IMR-90 (cell line): ENCODE results near the gene RALGAPA1. TPM values are rescaled to one million over a fixed set of nuclear protein-coding genes. Genes with fewer than 3 reads are reported as not detected.

Experiments
- ATAC-seq: fragments of 200-7000 bp; cut with Tn5 transposase; 2 replicates; pipeline ENCODE4 v1.9.1; 2020; ENCODE audit warnings: low read depth, mild to moderate bottlenecking, moderate library complexity
- BruUV-seq: library from RNA; stranded (reverse); fragments of 400-500 nt; replicated peaks from 2 replicates; lab custom pipeline; 2021; lab: Mats Ljungman, UMichigan
- CTCF ChIA-PET: fragments of 300-600 bp; formaldehyde crosslinking; extraction: SDS; loops from one replicate; lab custom pipeline; 2021; ENCODE audit warnings: antibody characterized with exemption; lab: Yijun Ruan, JAX
- POLR2A ChIA-PET: fragments of 300-600 bp; sonication (Branson Sonifier 250); formaldehyde crosslinking; loops from one replicate; lab custom pipeline; 2022; ENCODE audit warnings: antibody characterized with exemption; ENCODE audit not compliant: unreplicated experiment; lab: Charles Lee
- DNase-seq: peaks from one replicate; pipeline ENCODE4 v3.0.0; 2013
- H2AFZ ChIP-seq: replicated peaks from 2 replicates; pipeline ENCODE3; 2013; ENCODE audit warnings: low read length, mild to moderate bottlenecking; ENCODE audit not compliant: poor library complexity
- H2AK5ac ChIP-seq: 2 replicates; pipeline ENCODE4 v1.6.1; 2013; ENCODE audit warnings: low read depth, low read length, inconsistent platforms
- H2AK9ac ChIP-seq: replicated peaks from 2 replicates; pipeline ENCODE3; 2013; ENCODE audit warnings: mild to moderate bottlenecking, low read depth, low read length, moderate library complexity; ENCODE audit not compliant: poor library complexity
- H2BK120ac ChIP-seq: 2 replicates; pipeline ENCODE4 v1.6.1; 2013; ENCODE audit warnings: low read depth, low read length, inconsistent platforms
- H2BK15ac ChIP-seq: 3 replicates; pipeline ENCODE4 v1.6.1; 2013; ENCODE audit warnings: low read depth, low read length, inconsistent platforms
- H2BK20ac ChIP-seq: 2 replicates; pipeline ENCODE4 v1.6.1; 2013; ENCODE audit warnings: low read depth, mild to moderate bottlenecking, inconsistent platforms, low read length, moderate library complexity
- H2BK5ac ChIP-seq: 2 replicates; pipeline ENCODE4 v1.6.1; 2013; ENCODE audit warnings: mild to moderate bottlenecking, low read depth, low read length, inconsistent platforms; ENCODE audit not compliant: poor library complexity, severe bottlenecking
- H3K14ac ChIP-seq: replicated peaks from 2 replicates; pipeline ENCODE4 v1.6.1; 2013; ENCODE audit warnings: low read depth, low read length, inconsistent platforms
- H3K18ac ChIP-seq: 2 replicates; pipeline ENCODE4 v1.6.1; 2013; ENCODE audit warnings: low read depth, low read length, control low read depth
- H3K23ac ChIP-seq: 2 replicates; pipeline ENCODE4 v1.6.1; 2013; ENCODE audit warnings: low read depth, low read length, inconsistent platforms
- H3K27ac ChIP-seq: 2 replicates; pipeline ENCODE4 v1.5.1; 2013; ENCODE audit warnings: mild to moderate bottlenecking, control low read depth, low read length; ENCODE audit not compliant: insufficient read depth
- H3K27me3 ChIP-seq: 2 replicates; pipeline ENCODE4 v1.6.1; 2013; ENCODE audit warnings: low read length; ENCODE audit not compliant: control insufficient read depth, insufficient read depth
- H3K36me3 ChIP-seq: 2 replicates; pipeline ENCODE4 v1.6.1; 2013; ENCODE audit warnings: low read length, mixed read lengths; ENCODE audit not compliant: control insufficient read depth, insufficient read depth
- H3K4ac ChIP-seq: 2 replicates; pipeline ENCODE4 v1.6.1; 2013; ENCODE audit warnings: low read depth, low read length, inconsistent platforms
- H3K4me1 ChIP-seq: 2 replicates; pipeline ENCODE4 v1.6.1; 2013; ENCODE audit warnings: low read length, mixed read lengths; ENCODE audit not compliant: control insufficient read depth, insufficient read depth
- H3K4me2 ChIP-seq: 2 replicates; pipeline ENCODE4 v1.6.1; 2013; ENCODE audit warnings: low read depth, mild to moderate bottlenecking, control low read depth, low read length, moderate library complexity
- H3K4me3 ChIP-seq: 2 replicates; pipeline ENCODE4 v1.5.1; 2013; ENCODE audit warnings: low read depth, mild to moderate bottlenecking, control low read depth, low read length, moderate library complexity; ENCODE audit not compliant: insufficient read depth
- H3K56ac ChIP-seq: 2 replicates; pipeline ENCODE4 v1.6.1; 2013; ENCODE audit warnings: low read length, inconsistent platforms; ENCODE audit not compliant: insufficient read depth; ENCODE audit errors: extremely low read depth
- H3K79me1 ChIP-seq, 2 experiments: 2 replicates each; pipeline ENCODE4 v1.6.1; 2013; ENCODE audit warnings: low read length in 2 of 2, inconsistent platforms in 1 of 2, low read depth in 1 of 2
- H3K9ac ChIP-seq: 2 replicates; pipeline ENCODE4 v1.6.1; 2013; ENCODE audit warnings: low read depth, low read length, control low read depth
- H3K9me1 ChIP-seq: 2 replicates; pipeline ENCODE4 v1.6.1; 2013; ENCODE audit warnings: low read length, inconsistent platforms; ENCODE audit not compliant: insufficient read depth
- H3K9me3 ChIP-seq: 2 replicates; pipeline ENCODE4 v1.6.1; 2013; ENCODE audit warnings: low read length; ENCODE audit not compliant: control insufficient read depth, insufficient read depth
- H4K20me1 ChIP-seq: 2 replicates; pipeline ENCODE4 v1.6.1; 2013; ENCODE audit warnings: low read length, inconsistent platforms; ENCODE audit not compliant: insufficient read depth
- H4K5ac ChIP-seq: 2 replicates; pipeline ENCODE4 v1.6.1; 2013; ENCODE audit warnings: mild to moderate bottlenecking, low read depth, low read length, control low read depth
- H4K8ac ChIP-seq, 2 experiments: 2 replicates each; pipeline ENCODE4 v1.6.1; 2013; ENCODE audit warnings: low read depth in 2 of 2, low read length in 2 of 2, control low read depth in 1 of 2, inconsistent platforms in 1 of 2
- H4K91ac ChIP-seq: 2 replicates; pipeline ENCODE4 v1.6.1; 2013; ENCODE audit warnings: low read depth, low read length, inconsistent platforms; ENCODE audit not compliant: insufficient read depth
- BHLHE40 ChIP-seq: fragments of 150-350 bp; IDR thresholded peaks from 2 replicates; pipeline ENCODE4 v1.6.1; 2016; ENCODE audit warnings: mild to moderate bottlenecking, low read depth, low read length
- CEBPB ChIP-seq: IDR thresholded peaks from 2 replicates; pipeline ENCODE4 v1.6.1; 2012; ENCODE audit warnings: low read depth, low read length, improper control_type of control experiment
- CHD1 ChIP-seq: IDR thresholded peaks from 2 replicates; pipeline ENCODE4 v1.6.1; 2012; ENCODE audit warnings: low read depth, low read length, improper control_type of control experiment
- ELK1 ChIP-seq: fragments of 150-350 bp; IDR thresholded peaks from 2 replicates; pipeline ENCODE4 v1.6.1; 2016; ENCODE audit warnings: low read depth, mild to moderate bottlenecking, low read length, moderate library complexity, borderline replicate concordance
- FOS ChIP-seq: fragments of 150-350 bp; IDR thresholded peaks from 2 replicates; pipeline ENCODE4 v1.6.1; 2016; ENCODE audit warnings: low read depth, low read length
- MAFK ChIP-seq: IDR thresholded peaks from 2 replicates; pipeline ENCODE4 v1.6.1; 2012; ENCODE audit warnings: low read depth, low read length, improper control_type of control experiment
- MAZ ChIP-seq: IDR thresholded peaks from 2 replicates; pipeline ENCODE4 v1.6.1; 2012; ENCODE audit warnings: low read depth, mild to moderate bottlenecking, low read length, improper control_type of control experiment, moderate library complexity, borderline replicate concordance
- MXI1 ChIP-seq: IDR thresholded peaks from 2 replicates; pipeline ENCODE4 v1.6.1; 2012; ENCODE audit warnings: low read depth, mild to moderate bottlenecking, low read length, moderate library complexity, borderline replicate concordance
- NFE2L2 ChIP-seq: fragments of 150-350 bp; IDR thresholded peaks from 2 replicates; pipeline ENCODE4 v1.6.1; 2016; ENCODE audit warnings: low read depth, mild to moderate bottlenecking, low read length
- POLR2A ChIP-seq: IDR thresholded peaks from 2 replicates; pipeline ENCODE4 v1.6.1; 2012; ENCODE audit warnings: mild to moderate bottlenecking, low read depth, low read length
- RAD21 ChIP-seq: IDR thresholded peaks from 2 replicates; pipeline ENCODE4 v1.6.1; 2012; ENCODE audit warnings: low read length, improper control_type of control experiment
- RCOR1 ChIP-seq: IDR thresholded peaks from 2 replicates; pipeline ENCODE4 v1.6.1; 2012; ENCODE audit warnings: mild to moderate bottlenecking, low read length, improper control_type of control experiment; ENCODE audit not compliant: insufficient replicate concordance
- RFX5 ChIP-seq: IDR thresholded peaks from 2 replicates; pipeline ENCODE4 v1.8.0; 2012; ENCODE audit warnings: low read depth, mild to moderate bottlenecking, low read length, moderate library complexity
- SMC3 ChIP-seq: fragments of 150-350 bp; IDR thresholded peaks from 2 replicates; pipeline ENCODE4 v1.6.1; 2016; ENCODE audit warnings: low read depth, mild to moderate bottlenecking, antibody characterized with exemption, low read length, moderate library complexity
- WGBS, 2 experiments: methylation state at CpG; one replicate each; pipeline versions ENCODE4 v1.1.5 to v1.1.7; 2013; ENCODE audit warnings: missing lambda C conversion rate in 2 of 2; ENCODE audit not compliant: insufficient read length in 1 of 2; ENCODE audit errors: extremely low coverage in 2 of 2; 5-methylcytosine and 5-hydroxymethylcytosine counted together
- dilution Hi-C: fragments of 300-500 bp; cut with HindIII; formaldehyde crosslinking; loops from one replicate; pipeline ENCODE4 v1.14.3; 2018; ENCODE audit warnings: low sequenced_read_pairs; ENCODE audit not compliant: unreplicated experiment
- in situ Hi-C: fragments of 300-500 bp; cut with MboI; formaldehyde crosslinking; loops from 3 replicates; pipeline ENCODE4 v1.14.3; 2019; ENCODE audit warnings: low sequenced_read_pairs, inconsistent platforms, mixed read lengths
- intact Hi-C: fragments of 100-400 bp; cut with micrococcal nuclease; formaldehyde crosslinking; loops from 2 replicates; pipeline ENCODE4 v1.10.0; 2022
- polyA plus RNA-seq, 3 experiments: library from polyadenylated mRNA; depleted of rRNA; stranded (reverse); fragments of >200 nt; gene quantifications; 2 replicates each; pipeline ENCODE4 v1.2.3, GENCODE V29; 2012; ENCODE audit warnings: low replicate concordance in 1 of 3
- total RNA-seq: library from RNA; depleted of rRNA; stranded (reverse); fragments of >200 nt; gene quantifications from 2 replicates; pipeline ENCODE4 v1.2.3, GENCODE V29; 2012
- TF ChIP-seq, protein P1 (sequence below): conservative IDR thresholded peaks from 2 replicates; pipeline ENCODE4 v1.5.1; 2012; ENCODE audit warnings: mild to moderate bottlenecking, low read depth, low read length, improper control_type of control experiment
- TF ChIP-seq, protein P2 (sequence below): fragments of 150-350 bp; IDR thresholded peaks from 2 replicates; pipeline ENCODE4 v1.6.1; 2017; ENCODE audit warnings: mild to moderate bottlenecking, antibody characterized with exemption, low read length, low read depth

Gene RALGAPA1
- total and polyA plus RNA-seq, 2 of the 4 experiments (the other 2 are of a cell fraction): 5.1 to 25.6 TPM

DNA sequence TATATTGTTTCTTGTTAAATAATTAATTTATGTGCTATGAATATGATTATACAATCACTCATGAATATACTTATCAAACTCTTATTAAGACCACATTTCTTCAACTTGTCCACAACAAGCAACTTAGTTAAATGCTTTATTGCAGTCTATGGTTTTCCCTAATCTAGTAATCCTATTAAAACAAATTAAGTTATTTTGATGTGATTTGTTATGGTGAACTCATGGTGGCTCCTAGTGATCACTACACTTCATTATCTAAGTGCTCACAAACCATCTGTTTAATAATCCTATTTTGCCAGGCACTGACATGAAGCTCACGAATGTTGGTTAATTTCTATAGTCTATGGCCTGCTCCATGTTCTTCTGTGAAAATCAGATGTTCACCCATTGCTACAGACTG is 232.2 kb downstream of the RALGAPA1 start:
- POLR2A ChIA-PET: no interaction called here
- WGBS, 2 experiments: no CpG with 5 or more reads among the region's 1 CpG
- H3K4ac ChIP-seq: no peak overlapping the region
- H2AFZ ChIP-seq: no peak overlapping the region
- no peak overlapping the region for H3K9ac ChIP-seq
- H3K4me3 ChIP-seq: no peak overlapping the region
- H3K23ac ChIP-seq: no peak overlapping the region
- H3K79me1 ChIP-seq: no peaks in the 10 kb centered on the region
- intact Hi-C loops (no loop called here), in situ Hi-C loops (no loop called here), dilution Hi-C loops (no loop called here)
- no peak overlapping the region for H3K18ac ChIP-seq
- no peak overlapping the region for H3K14ac ChIP-seq
- no peaks in the 10 kb centered on the region for H3K9me3 ChIP-seq
- H3K4me2 ChIP-seq: no peak overlapping the region
- no peak overlapping the region for H2AK5ac ChIP-seq
- no peak overlapping the region for H2BK5ac ChIP-seq
- H3K4me1 ChIP-seq: no peaks in the 10 kb centered on the region
- H4K20me1 ChIP-seq: no peaks in the 10 kb centered on the region
- TF ChIP-seq BHLHE40 (no peak), NFE2L2 (no peak), POLR2A (no peak), RFX5 (no peak), RCOR1 (no peak), MAZ (no peak), CEBPB (no peak), RAD21 (no peak), SMC3 (no peak), MXI1 (no peak), MAFK (no peak), ELK1 (no peak), FOS (no peak), CHD1 (no peak)
- TF ChIP-seq, protein P1, sequence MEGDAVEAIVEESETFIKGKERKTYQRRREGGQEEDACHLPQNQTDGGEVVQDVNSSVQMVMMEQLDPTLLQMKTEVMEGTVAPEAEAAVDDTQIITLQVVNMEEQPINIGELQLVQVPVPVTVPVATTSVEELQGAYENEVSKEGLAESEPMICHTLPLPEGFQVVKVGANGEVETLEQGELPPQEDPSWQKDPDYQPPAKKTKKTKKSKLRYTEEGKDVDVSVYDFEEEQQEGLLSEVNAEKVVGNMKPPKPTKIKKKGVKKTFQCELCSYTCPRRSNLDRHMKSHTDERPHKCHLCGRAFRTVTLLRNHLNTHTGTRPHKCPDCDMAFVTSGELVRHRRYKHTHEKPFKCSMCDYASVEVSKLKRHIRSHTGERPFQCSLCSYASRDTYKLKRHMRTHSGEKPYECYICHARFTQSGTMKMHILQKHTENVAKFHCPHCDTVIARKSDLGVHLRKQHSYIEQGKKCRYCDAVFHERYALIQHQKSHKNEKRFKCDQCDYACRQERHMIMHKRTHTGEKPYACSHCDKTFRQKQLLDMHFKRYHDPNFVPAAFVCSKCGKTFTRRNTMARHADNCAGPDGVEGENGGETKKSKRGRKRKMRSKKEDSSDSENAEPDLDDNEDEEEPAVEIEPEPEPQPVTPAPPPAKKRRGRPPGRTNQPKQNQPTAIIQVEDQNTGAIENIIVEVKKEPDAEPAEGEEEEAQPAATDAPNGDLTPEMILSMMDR: no peak
- TF ChIP-seq, protein P2, sequence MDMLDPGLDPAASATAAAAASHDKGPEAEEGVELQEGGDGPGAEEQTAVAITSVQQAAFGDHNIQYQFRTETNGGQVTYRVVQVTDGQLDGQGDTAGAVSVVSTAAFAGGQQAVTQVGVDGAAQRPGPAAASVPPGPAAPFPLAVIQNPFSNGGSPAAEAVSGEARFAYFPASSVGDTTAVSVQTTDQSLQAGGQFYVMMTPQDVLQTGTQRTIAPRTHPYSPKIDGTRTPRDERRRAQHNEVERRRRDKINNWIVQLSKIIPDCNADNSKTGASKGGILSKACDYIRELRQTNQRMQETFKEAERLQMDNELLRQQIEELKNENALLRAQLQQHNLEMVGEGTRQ: no peak
- no peak overlapping the region for H3K27ac ChIP-seq
- CTCF ChIA-PET: no interaction called here
- H3K56ac ChIP-seq: no peak overlapping the region
- H3K36me3 ChIP-seq: no peaks in the 10 kb centered on the region
- no peak for DNase-seq
- BruUV-seq: no TSS peak
- no peak overlapping the region for H4K91ac ChIP-seq
- no peaks in the 10 kb centered on the region for H3K9me1 ChIP-seq
- no peaks in the 10 kb centered on the region for H3K27me3 ChIP-seq
- H2AK9ac ChIP-seq: no peak overlapping the region
- no peak overlapping the region for H2BK20ac ChIP-seq
- no peak overlapping the region for H4K5ac ChIP-seq
- no peak overlapping the region for H4K8ac ChIP-seq
- ATAC-seq: no peak
- no peak overlapping the region for H2BK120ac ChIP-seq
- H2BK15ac ChIP-seq: no peak overlapping the region
